ENCODE measurements around the gene ITGB3.

DNA sequence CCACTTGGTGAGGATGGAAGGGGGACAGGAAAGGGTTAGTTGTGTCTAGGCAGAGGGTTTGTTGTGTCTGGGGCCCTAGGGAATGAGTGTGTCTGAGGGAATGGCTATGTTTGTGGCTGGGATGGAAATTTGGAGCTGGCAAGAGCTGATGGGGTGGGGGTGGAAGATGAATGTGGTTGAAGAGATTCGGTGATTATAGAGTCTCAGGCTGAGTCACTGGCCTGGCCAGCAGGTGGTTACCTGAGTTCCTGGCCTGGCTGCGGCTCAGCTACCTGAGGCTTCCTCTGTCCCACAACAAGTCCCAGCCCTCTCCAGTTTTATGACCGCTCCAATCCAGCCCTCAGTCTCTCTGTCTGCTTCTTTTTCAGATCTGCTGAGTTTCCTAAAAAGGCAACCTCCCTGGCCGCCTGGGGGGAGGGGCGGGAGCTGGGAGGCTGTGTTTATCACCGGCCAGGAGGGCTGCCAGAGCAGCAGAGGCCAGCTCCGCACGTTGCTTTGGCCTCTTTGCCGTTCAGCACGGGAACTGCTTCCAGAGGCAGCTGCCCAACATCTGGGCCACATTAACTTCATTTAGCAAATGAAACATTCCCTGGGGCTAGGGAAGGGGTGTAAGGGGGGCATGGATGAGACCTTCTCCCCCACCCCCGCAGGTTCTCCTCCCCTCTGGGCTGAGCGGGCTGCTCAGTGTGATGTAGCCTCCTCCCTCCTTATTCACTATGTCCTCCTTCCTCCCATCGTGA lies 21.8 kb downstream of the ITGB3 start:
- TF ChIP-seq, protein P1, sequence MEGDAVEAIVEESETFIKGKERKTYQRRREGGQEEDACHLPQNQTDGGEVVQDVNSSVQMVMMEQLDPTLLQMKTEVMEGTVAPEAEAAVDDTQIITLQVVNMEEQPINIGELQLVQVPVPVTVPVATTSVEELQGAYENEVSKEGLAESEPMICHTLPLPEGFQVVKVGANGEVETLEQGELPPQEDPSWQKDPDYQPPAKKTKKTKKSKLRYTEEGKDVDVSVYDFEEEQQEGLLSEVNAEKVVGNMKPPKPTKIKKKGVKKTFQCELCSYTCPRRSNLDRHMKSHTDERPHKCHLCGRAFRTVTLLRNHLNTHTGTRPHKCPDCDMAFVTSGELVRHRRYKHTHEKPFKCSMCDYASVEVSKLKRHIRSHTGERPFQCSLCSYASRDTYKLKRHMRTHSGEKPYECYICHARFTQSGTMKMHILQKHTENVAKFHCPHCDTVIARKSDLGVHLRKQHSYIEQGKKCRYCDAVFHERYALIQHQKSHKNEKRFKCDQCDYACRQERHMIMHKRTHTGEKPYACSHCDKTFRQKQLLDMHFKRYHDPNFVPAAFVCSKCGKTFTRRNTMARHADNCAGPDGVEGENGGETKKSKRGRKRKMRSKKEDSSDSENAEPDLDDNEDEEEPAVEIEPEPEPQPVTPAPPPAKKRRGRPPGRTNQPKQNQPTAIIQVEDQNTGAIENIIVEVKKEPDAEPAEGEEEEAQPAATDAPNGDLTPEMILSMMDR (IDR thresholded peaks at IDR 0.05; ENCODE audit: low read depth, low read length), result no peak
- no peak for TF ChIP-seq EZH2phosphoT487 (IDR thresholded peaks at IDR 0.05; ENCODE audit: low read depth)
